H1 (cell line): ENCODE data around the gene COLQ. TPM values are rescaled to one million over a fixed set of nuclear protein-coding genes. Genes with fewer than 3 reads are reported as not detected.

ENCODE experiments used
- KDM4A ChIP-seq: IDR thresholded peaks from one replicate; pipeline ENCODE4 v1.7.1; 2012; ENCODE audit warnings: low read depth, mild to moderate bottlenecking, moderate library complexity, low read length, inconsistent platforms; ENCODE audit not compliant: severe bottlenecking
- SP2 ChIP-seq: IDR thresholded peaks from 2 replicates; pipeline ENCODE4 v1.6.1; 2012; ENCODE audit warnings: mild to moderate bottlenecking, low read length, inconsistent platforms
- polyA plus RNA-seq, 7 experiments: library from polyadenylated mRNA; depleted of rRNA in 3 of 7; stranded (reverse) in 5 of 7; unstranded in 2 of 7; fragments of >200 nt in 5 of 7; fragments of 200-250 nt in 2 of 7; gene quantifications; 1 replicate in 5 of 7; 2 replicates in 1 of 7; 4 replicates in 1 of 7; pipeline versions ENCODE4 v1.2.1 to v1.2.3, GENCODE V29; 2011 to 2013; ENCODE audit warnings: missing spikeins in 2 of 7, mixed read lengths in 2 of 7
- total RNA-seq: library from RNA; stranded (reverse); fragmentation: NEBNext Ultra II Directional; extraction: Animal tissue kit (Norgen Biotek cat#: 25700); gene quantifications from 2 replicates; pipeline ENCODE4 v1.2.1, GENCODE V29; 2021
- TF ChIP-seq, protein P1 (sequence below), 3 experiments: IDR thresholded peaks; 1 replicate in 2 of 3; 2 replicates in 1 of 3; pipeline versions ENCODE4 v1.5.1 to v1.6.1; 2011; ENCODE audit warnings: low read length in 3 of 3, mild to moderate bottlenecking in 3 of 3, inconsistent platforms in 2 of 3, low read depth in 1 of 3, moderate library complexity in 1 of 3; ENCODE audit not compliant: insufficient read depth in 1 of 3; ENCODE audit errors: control extremely low read depth in 1 of 3

The COLQ gene
- total and polyA plus RNA-seq, 2 of the 8 experiments (the other 6 are each of a cell fraction or from before 2014, with no cell fraction given): 1.5 to 1.9 TPM

DNA sequence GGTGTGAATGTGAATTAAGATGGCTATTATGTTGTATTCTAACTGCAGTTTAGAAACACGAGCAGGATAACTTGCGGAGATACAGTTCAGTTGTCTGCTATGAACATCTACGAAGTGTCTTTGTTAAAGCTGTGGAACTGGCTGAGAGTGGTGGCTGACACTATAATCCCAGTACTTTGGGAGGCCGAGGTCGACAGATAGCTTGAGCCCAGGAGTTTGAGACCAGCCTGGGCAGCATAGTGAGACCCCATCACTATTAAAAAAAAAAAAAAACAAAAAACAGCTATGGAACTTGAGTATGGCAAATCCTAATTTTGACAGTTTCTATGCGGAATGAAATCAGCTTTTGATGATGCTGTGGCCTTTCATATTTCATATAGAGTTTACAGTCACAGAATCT, 92.4 kb downstream of the COLQ start (continued):
- TF ChIP-seq, protein P1, sequence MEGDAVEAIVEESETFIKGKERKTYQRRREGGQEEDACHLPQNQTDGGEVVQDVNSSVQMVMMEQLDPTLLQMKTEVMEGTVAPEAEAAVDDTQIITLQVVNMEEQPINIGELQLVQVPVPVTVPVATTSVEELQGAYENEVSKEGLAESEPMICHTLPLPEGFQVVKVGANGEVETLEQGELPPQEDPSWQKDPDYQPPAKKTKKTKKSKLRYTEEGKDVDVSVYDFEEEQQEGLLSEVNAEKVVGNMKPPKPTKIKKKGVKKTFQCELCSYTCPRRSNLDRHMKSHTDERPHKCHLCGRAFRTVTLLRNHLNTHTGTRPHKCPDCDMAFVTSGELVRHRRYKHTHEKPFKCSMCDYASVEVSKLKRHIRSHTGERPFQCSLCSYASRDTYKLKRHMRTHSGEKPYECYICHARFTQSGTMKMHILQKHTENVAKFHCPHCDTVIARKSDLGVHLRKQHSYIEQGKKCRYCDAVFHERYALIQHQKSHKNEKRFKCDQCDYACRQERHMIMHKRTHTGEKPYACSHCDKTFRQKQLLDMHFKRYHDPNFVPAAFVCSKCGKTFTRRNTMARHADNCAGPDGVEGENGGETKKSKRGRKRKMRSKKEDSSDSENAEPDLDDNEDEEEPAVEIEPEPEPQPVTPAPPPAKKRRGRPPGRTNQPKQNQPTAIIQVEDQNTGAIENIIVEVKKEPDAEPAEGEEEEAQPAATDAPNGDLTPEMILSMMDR (IDR thresholded peaks at IDR 0.05; ENCODE audit: control extremely low read depth in 1 of 3, insufficient read depth in 1 of 3, low read depth in 1 of 3, low read length in 3 of 3): no peak
- TF ChIP-seq KDM4A (no peak), SP2 (no peak)
- TF ChIP-seq, all 59 proteins: peak for 0
